Endodermal cell (in vitro differentiated cells): ENCODE results near the gene ACE. TPM values are rescaled to one million over a fixed set of nuclear protein-coding genes. Genes with fewer than 3 reads are reported as not detected.

ENCODE experiments used
- DNase-seq: peaks from one replicate; pipeline ENCODE4 v3.0.0-alpha.2; 2017
- H3K27ac ChIP-seq: 2 replicates; pipeline ENCODE4 v1.5.1; 2013; ENCODE audit warnings: mild to moderate bottlenecking, low read depth, low read length, moderate library complexity
- H3K27me3 ChIP-seq: 2 replicates; pipeline ENCODE4 v1.6.1; 2013; ENCODE audit warnings: mild to moderate bottlenecking, low read length, moderate library complexity; ENCODE audit not compliant: insufficient read depth, control insufficient read depth, poor library complexity, severe bottlenecking
- H3K36me3 ChIP-seq: 2 replicates; pipeline ENCODE4 v1.7.0; 2013; ENCODE audit warnings: mild to moderate bottlenecking, low read length, moderate library complexity; ENCODE audit not compliant: control insufficient read depth, insufficient read depth
- H3K4me1 ChIP-seq: one replicate; pipeline ENCODE4 v1.7.0; 2013; ENCODE audit warnings: low read length; ENCODE audit not compliant: control insufficient read depth, insufficient read depth
- H3K4me3 ChIP-seq: 2 replicates; pipeline ENCODE4 v1.5.1; 2013; ENCODE audit warnings: mild to moderate bottlenecking, low read length, moderate library complexity
- H3K9ac ChIP-seq: 2 replicates; pipeline ENCODE4 v1.6.1; 2013; ENCODE audit warnings: mild to moderate bottlenecking, low read length, moderate library complexity; ENCODE audit not compliant: poor library complexity, severe bottlenecking; ENCODE audit errors: extremely low read depth
- H3K9me3 ChIP-seq: 2 replicates; pipeline ENCODE4 v1.6.1; 2013; ENCODE audit warnings: mild to moderate bottlenecking, low read length, moderate library complexity; ENCODE audit not compliant: control insufficient read depth
- H3K27ac Mint-ChIP-seq: 2 replicates; pipeline ENCODE4 v1.8.0; 2020; ENCODE audit warnings: mixed read lengths
- H3K27me3 Mint-ChIP-seq: 2 replicates; pipeline ENCODE4 v1.8.0; 2021; ENCODE audit warnings: mild to moderate bottlenecking, mixed read lengths; ENCODE audit not compliant: insufficient read depth
- H3K36me3 Mint-ChIP-seq: 2 replicates; pipeline ENCODE4 v1.8.0; 2020; ENCODE audit warnings: low read depth, mixed read lengths
- H3K4me1 Mint-ChIP-seq: 2 replicates; pipeline ENCODE4 v1.8.0; 2020; ENCODE audit warnings: mixed read lengths
- H3K4me3 Mint-ChIP-seq: 2 replicates; pipeline ENCODE4 v1.8.0; 2020; ENCODE audit warnings: mild to moderate bottlenecking, moderate library complexity, mixed read lengths
- H3K9me3 Mint-ChIP-seq: 2 replicates; pipeline ENCODE4 v1.8.0; 2020; ENCODE audit warnings: mild to moderate bottlenecking, mixed read lengths
- WGBS, 2 experiments: methylation state at CpG; one replicate each; pipeline versions ENCODE4 v1.1.5 to v1.1.7; 2013; ENCODE audit warnings: missing lambda C conversion rate in 2 of 2, mixed read lengths in 1 of 2; ENCODE audit not compliant: insufficient coverage in 1 of 2, insufficient read length in 1 of 2; 5-methylcytosine and 5-hydroxymethylcytosine counted together
- total RNA-seq, 2 donors: library from RNA; stranded (reverse); fragmentation: NEBNext Ultra II Directional in 1 of 2; extraction: Animal tissue kit (Norgen Biotek cat#: 25700) in 1 of 2; gene quantifications; 2 replicates in 1 of 2; 3 replicates in 1 of 2; pipeline ENCODE4 v1.2.1, GENCODE V29; 2021
- TF ChIP-seq, protein P1 (sequence below): fragments of 200-600 bp; sonication (generic); conservative IDR thresholded peaks from 2 replicates; pipeline ENCODE4 v1.5.0; 2021; ENCODE audit warnings: antibody characterized with exemption, mild to moderate bottlenecking

The ACE gene
- total RNA-seq, 2 donors from 2014 or later, result 4.6 to 12.5 TPM

GRCh38 chr17:63497708-63498483 is 21.0 kb downstream of the ACE start:
- H3K27me3 Mint-ChIP-seq, result peaks cover 11% of the 10 kb centered on the region
- H3K9me3 ChIP-seq, result no peaks in the 10 kb centered on the region
- no peaks in the 10 kb centered on the region for H3K9me3 Mint-ChIP-seq
- TF ChIP-seq, protein P1, sequence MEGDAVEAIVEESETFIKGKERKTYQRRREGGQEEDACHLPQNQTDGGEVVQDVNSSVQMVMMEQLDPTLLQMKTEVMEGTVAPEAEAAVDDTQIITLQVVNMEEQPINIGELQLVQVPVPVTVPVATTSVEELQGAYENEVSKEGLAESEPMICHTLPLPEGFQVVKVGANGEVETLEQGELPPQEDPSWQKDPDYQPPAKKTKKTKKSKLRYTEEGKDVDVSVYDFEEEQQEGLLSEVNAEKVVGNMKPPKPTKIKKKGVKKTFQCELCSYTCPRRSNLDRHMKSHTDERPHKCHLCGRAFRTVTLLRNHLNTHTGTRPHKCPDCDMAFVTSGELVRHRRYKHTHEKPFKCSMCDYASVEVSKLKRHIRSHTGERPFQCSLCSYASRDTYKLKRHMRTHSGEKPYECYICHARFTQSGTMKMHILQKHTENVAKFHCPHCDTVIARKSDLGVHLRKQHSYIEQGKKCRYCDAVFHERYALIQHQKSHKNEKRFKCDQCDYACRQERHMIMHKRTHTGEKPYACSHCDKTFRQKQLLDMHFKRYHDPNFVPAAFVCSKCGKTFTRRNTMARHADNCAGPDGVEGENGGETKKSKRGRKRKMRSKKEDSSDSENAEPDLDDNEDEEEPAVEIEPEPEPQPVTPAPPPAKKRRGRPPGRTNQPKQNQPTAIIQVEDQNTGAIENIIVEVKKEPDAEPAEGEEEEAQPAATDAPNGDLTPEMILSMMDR, result peak; percentile 82
- peaks cover 11% of the 10 kb centered on the region for H3K4me1 Mint-ChIP-seq
- peaks cover 2% of the 10 kb centered on the region for H3K4me1 ChIP-seq
- no peak overlapping the region for H3K27ac Mint-ChIP-seq
- no peak overlapping the region for H3K9ac ChIP-seq
- no peak overlapping the region for H3K27ac ChIP-seq
- no peaks in the 10 kb centered on the region for H3K36me3 ChIP-seq
- peak; percentile 94 for DNase-seq
- H3K4me3 Mint-ChIP-seq, result no peak overlapping the region
- H3K4me3 ChIP-seq, result no peak overlapping the region
- WGBS, 2 experiments, result 73 to 77% methylated on average over 9 to 16 of the region's 16 CpGs
- H3K36me3 Mint-ChIP-seq, result no peaks in the 10 kb centered on the region
- peaks cover 18% of the 10 kb centered on the region for H3K27me3 ChIP-seq

GRCh38 chr17:63498626-63499195 is 21.9 kb downstream of the ACE start:
- peaks cover 15% of the 10 kb centered on the region for H3K27me3 Mint-ChIP-seq
- no peaks in the 10 kb centered on the region for H3K9me3 Mint-ChIP-seq
- no peak for DNase-seq
- peaks cover 11% of the 10 kb centered on the region for H3K4me1 Mint-ChIP-seq
- no peaks in the 10 kb centered on the region for H3K36me3 Mint-ChIP-seq
- TF ChIP-seq, protein P1, result no peak
- H3K4me3 Mint-ChIP-seq, result no peak overlapping the region
- 87 to 97% methylated on average over 3 to 9 of the region's 9 CpGs for WGBS, 2 experiments
- H3K9ac ChIP-seq, result no peak overlapping the region
- no peaks in the 10 kb centered on the region for H3K36me3 ChIP-seq
- peaks cover 2% of the 10 kb centered on the region for H3K4me1 ChIP-seq
- no peaks in the 10 kb centered on the region for H3K9me3 ChIP-seq
- H3K27me3 ChIP-seq, result peaks cover 26% of the 10 kb centered on the region
- H3K4me3 ChIP-seq, result no peak overlapping the region
- no peak overlapping the region for H3K27ac Mint-ChIP-seq
- H3K27ac ChIP-seq, result no peak overlapping the region

- DNase-seq, result no peak
- Histone ChIP-seq H3K4me3 (no peak overlapping the region), H3K4me1 (peaks cover 2% of the 10 kb centered on the region), H3K9ac (no peak overlapping the region), H3K36me3 (no peaks in the 10 kb centered on the region), H3K27ac (no peak overlapping the region), H3K27me3 (peaks cover 26% of the 10 kb centered on the region), H3K9me3 (no peaks in the 10 kb centered on the region)
- no peak overlapping the region for H3K27ac Mint-ChIP-seq
- H3K36me3 Mint-ChIP-seq, result no peaks in the 10 kb centered on the region
- peaks cover 11% of the 10 kb centered on the region for H3K4me1 Mint-ChIP-seq
- peaks cover 16% of the 10 kb centered on the region for H3K27me3 Mint-ChIP-seq
- TF ChIP-seq, protein P1, result no peak
- H3K9me3 Mint-ChIP-seq, result no peaks in the 10 kb centered on the region
- WGBS, 2 experiments, result 71 to 75% methylated on average over 13 to 14 of the region's 14 CpGs
- no peak overlapping the region for H3K4me3 Mint-ChIP-seq
Measured at GRCh38 chr17:63500543-63501390, 23.9 kb downstream of the ACE start.
